Colon (tissue), 2 donors: ENCODE measurements around the gene CADM2.
A peak's percentile ranks its signal among the peaks of the same experiment; 100 is the strongest.
"Not testable (repeated sequence)": the region's sequence is repeated elsewhere in the genome, so short reads cannot be mapped to it uniquely, and the experiment has no call there.

ENCODE experiments used
- FAIRE-seq: peaks from 2 replicates; lab custom pipeline; 2012; peaks lifted over from hg19 to GRCh38; lab: Jason Lieb, UNC
- donor health status: control.
- donor health status: control.

CADM2 gene

GRCh38 chr3:85960793-85961192 lies 1002.0 kb downstream of the CADM2 start:
- peak; percentile 88 for FAIRE-seq

- FAIRE-seq = no peak
These were observed 1019.0 kb downstream of the CADM2 start for GRCh38 chr3:85977615-85978338.

GRCh38 chr3:85979034-85979433 lies 1020.2 kb downstream of the CADM2 start:
- FAIRE-seq = no peak

- FAIRE-seq = not testable (repeated sequence)
These were observed 1030.8 kb downstream of the CADM2 start for GRCh38 chr3:85989581-85989980.

- FAIRE-seq = no peak
These were observed 1070.8 kb downstream of the CADM2 start for GRCh38 chr3:86029590-86029989.

GRCh38 chr3:86037916-86038315 lies 1079.1 kb downstream of the CADM2 start:
- FAIRE-seq = no peak

GRCh38 chr3:86046436-86047136 lies 1087.8 kb downstream of the CADM2 start:
- FAIRE-seq = no peak

GRCh38 chr3:86047161-86047560 lies 1088.4 kb downstream of the CADM2 start:
- FAIRE-seq = no peak

- FAIRE-seq = no peak
These were observed 1092.3 kb downstream of the CADM2 start for GRCh38 chr3:86051058-86051457.

GRCh38 chr3:86056032-86056431 lies 1097.2 kb downstream of the CADM2 start:
- FAIRE-seq = no peak

GRCh38 chr3:86056962-86057361 lies 1098.2 kb downstream of the CADM2 start:
- no peak for FAIRE-seq

- FAIRE-seq = no peak
These were observed 1115.0 kb downstream of the CADM2 start for GRCh38 chr3:86073799-86074198.

- FAIRE-seq = no peak
These were observed 1128.5 kb downstream of the CADM2 start for GRCh38 chr3:86087160-86087871.

- no peak for FAIRE-seq
These were observed 1145.4 kb downstream of the CADM2 start for GRCh38 chr3:86104154-86104553.

GRCh38 chr3:86109434-86109833 lies 1150.6 kb downstream of the CADM2 start:
- FAIRE-seq = no peak
